AG04449 (cell line): ENCODE measurements around the gene OR1F1.
"Not testable (repeated sequence)": the region's sequence is repeated elsewhere in the genome, so short reads cannot be mapped to it uniquely, and the experiment has no call there.

Experiments used
- CTCF ChIA-PET: fragments of 350-600 bp; formaldehyde crosslinking; extraction: SDS; loops from one replicate; lab custom pipeline; 2021; ENCODE audit warnings: antibody characterized with exemption; lab: Yijun Ruan, JAX
- POLR2A ChIA-PET: fragments of 400-600, 350-600 bp; formaldehyde crosslinking; extraction: SDS; loops from one replicate; lab custom pipeline; 2020; ENCODE audit warnings: antibody characterized with exemption, inconsistent platforms; lab: Yijun Ruan, JAX
- DNase-seq: peaks from one replicate; pipeline ENCODE4 v3.0.0-alpha.2; 2010; ENCODE audit warnings: low read depth, low spot score
- H3K4me3 ChIP-seq: 2 replicates; pipeline ENCODE4 v1.5.1; 2011; ENCODE audit warnings: low read depth, mild to moderate bottlenecking, control low read depth, low read length
- TF ChIP-seq, protein P1 (sequence below): IDR thresholded peaks from one replicate; pipeline ENCODE4 v1.5.1; 2011; ENCODE audit warnings: mild to moderate bottlenecking, moderate library complexity, low read length, control low read depth, inconsistent platforms; ENCODE audit not compliant: insufficient read depth; ENCODE audit errors: missing control alignments

Gene OR1F1

DNA sequence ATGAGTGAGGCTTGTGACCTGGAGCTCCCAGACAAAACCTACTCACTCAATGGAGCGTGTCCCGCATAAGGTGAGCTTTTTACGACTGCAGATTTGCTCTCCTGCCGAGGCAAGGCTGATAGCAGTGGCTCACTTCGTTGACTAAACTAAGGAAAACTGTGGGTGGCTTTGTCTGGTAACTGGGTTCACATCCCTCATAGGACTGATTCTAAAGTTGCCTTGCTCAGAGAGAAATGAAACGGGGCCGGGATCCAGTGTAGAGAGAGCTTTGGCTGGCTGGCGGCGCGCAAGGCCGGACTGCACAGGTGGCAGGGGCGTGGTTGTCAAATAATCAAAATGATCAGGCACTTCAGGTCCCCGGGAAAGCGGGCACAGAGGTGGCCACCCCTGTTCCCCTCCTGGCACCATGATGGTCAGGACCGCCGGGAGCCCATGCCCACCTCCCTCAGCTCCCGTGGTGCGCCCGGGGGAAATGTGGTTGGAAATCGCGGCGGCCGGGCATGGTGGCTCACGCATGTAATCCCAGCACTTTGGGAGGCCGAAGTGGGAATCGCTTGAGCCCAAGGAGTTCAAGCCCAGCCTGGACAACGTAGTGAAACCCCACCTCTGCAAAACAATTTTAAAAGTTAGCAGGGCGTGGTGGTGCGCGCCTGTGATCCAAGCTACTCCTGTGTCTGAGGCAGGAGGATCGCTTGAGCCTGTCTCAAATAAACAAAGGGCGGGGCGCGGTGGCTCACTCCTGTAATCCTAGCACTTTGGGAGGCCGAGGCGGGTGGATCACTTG lies 26.6 kb upstream of the OR1F1 start:
- H3K4me3 ChIP-seq, result no peak overlapping the region
- CTCF ChIA-PET, result interaction anchor here (0.7 to 2.6 kb wide), 6 partner anchors 9 to 32 kb away, joined by 3 to 15 read pairs (median 4); no protein-coding TSS in a partner anchor

DNA sequence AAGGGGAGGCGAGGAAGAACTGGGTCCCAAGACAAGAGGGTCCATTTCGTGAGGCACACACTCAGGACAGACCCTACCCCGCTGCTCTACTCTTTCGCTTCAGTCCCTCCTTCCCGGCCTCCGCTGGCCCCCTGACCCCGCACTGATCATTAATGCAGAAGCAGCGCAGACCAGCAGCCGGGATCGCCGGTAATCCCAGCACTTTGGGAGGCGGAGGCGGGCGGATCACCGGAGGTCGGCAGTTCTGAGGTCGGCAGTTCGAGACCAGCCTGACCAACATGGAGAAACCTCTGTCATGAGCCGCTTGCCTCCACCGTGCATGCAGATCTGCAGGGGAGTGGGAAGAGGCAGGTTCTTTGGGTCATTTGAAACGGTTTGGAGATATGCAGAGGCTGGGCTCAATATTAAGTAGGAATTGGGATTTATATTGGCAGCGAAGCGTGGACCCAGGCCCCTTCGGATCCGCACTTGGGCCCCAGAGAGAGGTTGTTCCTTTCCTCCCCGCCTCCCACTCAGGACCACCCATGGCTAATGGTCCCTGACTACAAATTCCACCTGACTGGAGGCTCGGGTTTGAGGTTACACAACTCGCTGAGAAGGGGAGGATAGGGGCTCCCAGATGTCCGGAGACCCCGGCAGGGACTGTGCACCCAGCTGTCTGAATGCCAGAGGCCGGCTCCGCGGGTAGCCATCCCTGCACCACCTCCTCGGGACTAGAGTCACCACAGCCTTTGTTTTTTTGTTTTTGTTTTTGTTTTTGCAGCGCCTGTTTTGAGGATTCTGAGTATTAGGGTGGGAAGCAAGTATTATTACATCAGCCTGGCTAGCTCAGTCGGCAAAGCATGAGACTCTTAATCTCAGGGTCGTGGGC lies 23.6 kb upstream of the OR1F1 start:
- no peak overlapping the region for H3K4me3 ChIP-seq
- POLR2A ChIA-PET, result no interaction called here
- DNase-seq, result no peak
- TF ChIP-seq, protein P1, sequence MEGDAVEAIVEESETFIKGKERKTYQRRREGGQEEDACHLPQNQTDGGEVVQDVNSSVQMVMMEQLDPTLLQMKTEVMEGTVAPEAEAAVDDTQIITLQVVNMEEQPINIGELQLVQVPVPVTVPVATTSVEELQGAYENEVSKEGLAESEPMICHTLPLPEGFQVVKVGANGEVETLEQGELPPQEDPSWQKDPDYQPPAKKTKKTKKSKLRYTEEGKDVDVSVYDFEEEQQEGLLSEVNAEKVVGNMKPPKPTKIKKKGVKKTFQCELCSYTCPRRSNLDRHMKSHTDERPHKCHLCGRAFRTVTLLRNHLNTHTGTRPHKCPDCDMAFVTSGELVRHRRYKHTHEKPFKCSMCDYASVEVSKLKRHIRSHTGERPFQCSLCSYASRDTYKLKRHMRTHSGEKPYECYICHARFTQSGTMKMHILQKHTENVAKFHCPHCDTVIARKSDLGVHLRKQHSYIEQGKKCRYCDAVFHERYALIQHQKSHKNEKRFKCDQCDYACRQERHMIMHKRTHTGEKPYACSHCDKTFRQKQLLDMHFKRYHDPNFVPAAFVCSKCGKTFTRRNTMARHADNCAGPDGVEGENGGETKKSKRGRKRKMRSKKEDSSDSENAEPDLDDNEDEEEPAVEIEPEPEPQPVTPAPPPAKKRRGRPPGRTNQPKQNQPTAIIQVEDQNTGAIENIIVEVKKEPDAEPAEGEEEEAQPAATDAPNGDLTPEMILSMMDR, result no peak
- CTCF ChIA-PET, result interaction anchor here (0.8 to 2.4 kb wide), 11 partner anchors 10 to 133 kb away, joined by 3 to 17 read pairs (median 7); partner anchors contain the start of gene ZNF213

More for the DNA sequence above, 26.6 kb upstream of the OR1F1 start:
- DNase-seq, result no peak
- TF ChIP-seq, protein P1, result no peak
- POLR2A ChIA-PET, result no interaction called here

DNA sequence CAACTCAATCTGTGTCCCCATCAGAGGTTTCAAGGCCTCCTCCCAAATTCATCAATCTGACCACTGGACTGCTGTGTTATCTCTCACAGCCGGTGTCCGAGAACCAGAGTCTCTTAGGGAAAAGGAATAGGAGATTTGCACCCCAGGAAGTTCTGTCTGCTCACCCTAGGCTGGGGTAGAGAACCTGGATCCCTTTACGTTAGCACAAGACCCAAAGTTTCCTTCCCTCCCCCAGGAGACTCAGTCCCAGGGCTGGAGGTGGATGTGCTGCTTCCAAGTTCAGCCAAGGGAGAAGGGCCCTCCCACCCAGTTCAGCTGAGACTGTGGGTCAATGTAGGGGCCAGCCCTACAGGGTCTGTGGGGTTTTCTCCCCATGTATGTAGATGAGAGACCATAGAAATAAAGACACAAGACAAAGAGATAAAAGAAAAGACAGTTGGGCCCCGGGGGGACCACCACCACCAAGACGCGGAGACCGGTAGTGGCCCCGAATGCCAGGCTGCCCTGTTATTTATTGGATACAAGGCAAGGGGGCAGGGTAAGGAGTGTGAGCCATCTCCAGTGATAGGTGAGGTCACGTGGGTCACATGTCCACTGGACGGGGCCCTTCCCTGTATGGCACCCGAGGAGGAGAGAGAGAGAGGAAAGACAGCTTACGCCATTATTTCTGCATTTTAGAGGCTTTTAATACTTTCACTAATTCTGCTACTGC lies 22.7 kb upstream of the OR1F1 start:
- CTCF ChIA-PET, result interaction anchor here (0.8 to 2.4 kb wide), 16 partner anchors 9 to 134 kb away, joined by 3 to 17 read pairs (median 6); partner anchors contain the start of gene ZNF213
- POLR2A ChIA-PET, result no interaction called here
- H3K4me3 ChIP-seq, result no peak overlapping the region
- DNase-seq, result no peak
- TF ChIP-seq, protein P1, result no peak

DNA sequence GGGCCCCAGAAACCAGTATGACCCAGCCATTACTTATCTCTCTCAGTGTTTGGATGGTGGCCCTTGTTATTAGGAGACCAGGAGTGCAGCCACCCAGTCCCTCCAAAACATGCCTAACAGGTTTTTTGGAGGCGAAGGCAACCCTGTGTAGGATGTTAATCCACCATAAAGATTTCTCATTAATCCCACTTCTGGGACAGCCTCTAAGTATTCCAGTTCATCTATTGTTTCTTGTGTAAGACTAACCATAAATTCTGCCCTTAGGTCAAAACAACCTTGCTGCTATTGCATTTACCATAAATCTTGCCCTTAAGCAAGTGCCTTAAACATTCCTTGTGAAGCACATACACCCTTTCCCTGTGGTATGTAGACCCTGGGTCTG lies 21.5 kb upstream of the OR1F1 start:
- DNase-seq, result no peak
- ChIA-PET CTCF (interaction anchor here (0.7 to 2.4 kb wide), 16 partner anchors 7 to 139 kb away, joined by 3 to 17 read pairs (median 4); partner anchors contain the start of gene ZNF200), POLR2A (no interaction called here)
- H3K4me3 ChIP-seq, result no peak overlapping the region
- TF ChIP-seq, protein P1, result no peak

DNA sequence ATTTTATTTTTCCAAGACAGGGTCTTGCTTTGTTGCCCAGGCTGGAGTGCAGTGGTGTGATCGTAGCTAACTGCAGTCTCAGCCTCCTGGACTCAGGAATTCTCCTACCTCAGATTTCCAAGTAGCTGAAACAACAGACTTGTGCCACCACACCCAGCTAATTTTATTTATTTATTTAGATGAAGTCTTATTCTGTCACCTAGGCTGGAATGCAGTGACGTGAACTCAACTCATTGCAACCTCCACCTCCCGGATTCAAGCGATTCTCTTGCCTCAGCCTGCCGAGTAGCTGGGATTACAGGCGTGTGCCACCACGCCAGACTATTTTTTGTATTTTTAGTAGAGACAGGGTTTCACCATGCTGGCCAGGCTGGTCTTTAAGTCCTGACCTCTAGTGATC lies 19.3 kb upstream of the OR1F1 start:
- POLR2A ChIA-PET, result interaction anchor here (1.1 kb wide), 1 partner anchor 10 kb away, joined by 3 read pairs; no protein-coding TSS in a partner anchor
- H3K4me3 ChIP-seq, DNase-seq: not testable (repeated sequence)
- CTCF ChIA-PET, result interaction anchor here (1.0 to 4.6 kb wide), 12 partner anchors 8 to 137 kb away, joined by 4 to 31 read pairs (median 8); no protein-coding TSS in a partner anchor

DNA sequence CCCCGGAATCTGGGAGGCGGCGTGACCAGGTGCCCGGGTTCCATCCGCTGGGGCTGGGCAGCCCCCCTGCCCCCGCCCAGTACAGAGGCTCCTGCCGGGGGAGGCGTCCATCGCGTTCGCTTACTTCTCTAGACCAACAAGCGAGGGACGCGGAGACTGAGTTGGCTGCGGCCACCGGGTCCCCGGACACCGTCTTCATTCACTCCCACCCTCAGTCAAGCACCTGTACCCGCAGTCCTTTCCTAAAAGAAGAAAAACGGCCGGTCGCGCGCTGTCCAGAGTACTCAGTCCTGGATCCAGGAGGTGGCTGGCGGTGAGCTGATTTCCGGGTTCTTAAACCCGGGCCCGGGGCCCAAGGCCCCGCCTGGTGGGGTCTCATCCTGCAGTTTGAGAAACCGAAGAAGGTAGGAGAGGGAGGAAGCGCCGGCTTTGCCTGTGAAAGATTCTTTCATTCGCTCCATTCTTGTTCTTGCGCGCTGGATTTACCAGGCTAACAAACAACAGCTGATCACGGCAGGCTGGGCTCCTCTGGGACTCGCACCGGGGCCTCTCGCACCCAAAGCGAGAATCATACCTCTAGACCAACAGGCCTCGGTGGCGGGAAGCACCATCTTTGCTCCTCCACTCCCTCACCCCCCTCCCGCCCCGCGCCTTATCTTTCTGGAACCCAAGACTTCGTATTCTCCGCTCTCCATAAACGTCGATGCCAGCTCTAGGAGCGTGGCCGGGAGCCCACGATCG lies 17.4 kb upstream of the OR1F1 start:
- CTCF ChIA-PET, result interaction anchor here (1.1 to 4.6 kb wide), 5 partner anchors 10 to 139 kb away, joined by 3 to 31 read pairs (median 7); no protein-coding TSS in a partner anchor
- TF ChIP-seq, protein P1, result no peak
- DNase-seq, result no peak
- H3K4me3 ChIP-seq, result no peak overlapping the region
- POLR2A ChIA-PET, result no interaction called here
